ENCODE data around the gene DUSP7. TPM values are rescaled to one million over a fixed set of nuclear protein-coding genes. Genes with fewer than 3 reads are reported as not detected.

Gene DUSP7
- total RNA-seq, 1 donor from 2014 or later: 21.7 TPM

- no peaks in the 10 kb centered on the region for H3K9me3 Mint-ChIP-seq (ENCODE audit: unreplicated experiment)
- no peak for DNase-seq (ENCODE audit: low spot score)
- no peak overlapping the region for H3K4me3 Mint-ChIP-seq (ENCODE audit: unreplicated experiment)
- H3K27me3 Mint-ChIP-seq (ENCODE audit: unreplicated experiment): peaks cover 8% of the 10 kb centered on the region
- no peak for TF ChIP-seq CTCF (IDR thresholded peaks at IDR 0.05; ENCODE audit: unreplicated experiment)
- peaks cover 6% of the 10 kb centered on the region for H3K36me3 Mint-ChIP-seq (ENCODE audit: low read depth, unreplicated experiment)
- no peak overlapping the region for H3K27ac Mint-ChIP-seq (ENCODE audit: unreplicated experiment)
- H3K4me1 Mint-ChIP-seq (ENCODE audit: unreplicated experiment): peaks cover under 1% of the 10 kb centered on the region
These were observed 36.5 kb upstream of the DUSP7 start for GRCh38 chr3:52092891-52093290.

DNA sequence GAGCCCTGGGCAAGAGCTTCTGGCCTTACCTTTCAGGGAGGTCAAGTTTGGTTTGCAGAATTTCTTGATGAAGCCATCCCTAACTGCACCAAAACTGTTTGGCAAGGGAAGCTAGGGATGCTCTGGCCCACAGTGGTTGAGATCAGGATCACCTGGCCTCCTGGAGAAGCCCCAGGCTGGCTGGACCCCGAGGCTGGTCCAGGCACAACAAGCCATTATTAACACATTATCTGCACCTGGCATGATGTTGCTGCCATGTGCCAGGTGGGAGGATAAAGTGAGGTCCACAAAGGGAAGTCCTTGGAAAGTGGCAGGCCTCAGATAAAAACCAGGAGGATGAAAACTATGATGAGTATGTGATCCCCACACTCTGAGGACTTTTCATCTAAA is 35.9 kb upstream of the DUSP7 start:
- no peak overlapping the region for H3K27ac Mint-ChIP-seq (ENCODE audit: unreplicated experiment)
- peaks cover 9% of the 10 kb centered on the region for H3K27me3 Mint-ChIP-seq (ENCODE audit: unreplicated experiment)

DNA sequence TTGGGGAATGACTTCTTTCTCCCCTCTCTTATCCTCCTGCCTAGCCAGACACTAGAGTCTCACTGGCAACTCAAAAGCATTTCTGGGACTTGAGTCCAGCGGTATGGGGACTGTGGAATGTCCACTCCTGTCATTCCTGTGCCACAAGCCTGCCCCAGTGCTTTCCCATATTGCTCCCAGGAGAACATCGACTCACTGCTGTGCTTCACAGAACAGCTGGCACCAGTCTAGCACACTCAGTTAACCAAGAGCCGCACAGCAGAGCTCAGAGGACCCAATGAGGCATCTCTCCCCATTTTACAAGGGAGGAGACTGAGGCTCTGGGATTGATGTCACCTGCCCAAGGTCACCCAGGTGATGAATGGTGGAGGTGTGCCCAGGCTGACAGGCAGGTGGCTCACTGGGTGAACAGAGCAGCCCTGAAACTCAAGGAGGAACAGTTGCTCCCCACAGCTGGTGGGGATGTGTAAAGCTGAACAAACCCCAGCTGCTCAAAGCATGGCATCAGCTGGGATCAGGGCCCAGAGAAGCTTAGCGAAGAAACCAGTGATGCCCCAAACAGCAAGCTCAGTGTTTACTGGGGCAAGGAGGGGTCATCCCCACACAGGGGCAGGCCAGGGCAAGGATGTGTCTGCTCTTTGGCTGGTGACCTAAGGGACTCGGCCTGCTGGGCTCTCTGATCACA is 35.4 kb upstream of the DUSP7 start:
- Mint-ChIP-seq H3K27me3 (ENCODE audit: unreplicated experiment) (peaks cover 12% of the 10 kb centered on the region), H3K4me3 (ENCODE audit: unreplicated experiment) (no peak overlapping the region)

More for the DNA sequence above, 35.9 kb upstream of the DUSP7 start:
- no peak overlapping the region for H3K4me3 Mint-ChIP-seq (ENCODE audit: unreplicated experiment)
- TF ChIP-seq CTCF (IDR thresholded peaks at IDR 0.05; ENCODE audit: unreplicated experiment): no peak
- H3K36me3 Mint-ChIP-seq (ENCODE audit: low read depth, unreplicated experiment): peaks cover 6% of the 10 kb centered on the region
- no peaks in the 10 kb centered on the region for H3K9me3 Mint-ChIP-seq (ENCODE audit: unreplicated experiment)
- no peak for DNase-seq (ENCODE audit: low spot score)
- peaks cover 6% of the 10 kb centered on the region for H3K4me1 Mint-ChIP-seq (ENCODE audit: unreplicated experiment)

GRCh38 chr3:52090933-52091468 is 34.6 kb upstream of the DUSP7 start:
- peaks cover 6% of the 10 kb centered on the region for H3K36me3 Mint-ChIP-seq (ENCODE audit: low read depth, unreplicated experiment)
- no peak for DNase-seq (ENCODE audit: low spot score)
- TF ChIP-seq CTCF (IDR thresholded peaks at IDR 0.05; ENCODE audit: unreplicated experiment): no peak
- no peak overlapping the region for H3K27ac Mint-ChIP-seq (ENCODE audit: unreplicated experiment)
- H3K9me3 Mint-ChIP-seq (ENCODE audit: unreplicated experiment): no peaks in the 10 kb centered on the region
- no peak overlapping the region for H3K4me3 Mint-ChIP-seq (ENCODE audit: unreplicated experiment)
- peaks cover 13% of the 10 kb centered on the region for H3K27me3 Mint-ChIP-seq (ENCODE audit: unreplicated experiment)
- H3K4me1 Mint-ChIP-seq (ENCODE audit: unreplicated experiment): peaks cover 17% of the 10 kb centered on the region

More for the DNA sequence above, 35.4 kb upstream of the DUSP7 start:
- no peak overlapping the region for H3K27ac Mint-ChIP-seq (ENCODE audit: unreplicated experiment)
- TF ChIP-seq CTCF (IDR thresholded peaks at IDR 0.05; ENCODE audit: unreplicated experiment): no peak
- peaks cover 12% of the 10 kb centered on the region for H3K4me1 Mint-ChIP-seq (ENCODE audit: unreplicated experiment)
- H3K36me3 Mint-ChIP-seq (ENCODE audit: low read depth, unreplicated experiment): peaks cover 6% of the 10 kb centered on the region
- no peaks in the 10 kb centered on the region for H3K9me3 Mint-ChIP-seq (ENCODE audit: unreplicated experiment)
- DNase-seq (ENCODE audit: low spot score): no peak

Measured in endothelial cell (in vitro differentiated cells).